Measurements from ENCODE around the gene ADAMTS8.
A peak's percentile ranks its signal among the peaks of the same experiment; 100 is the strongest.

ADAMTS8 gene

GRCh38 chr11:130451231-130452019 lies 23.0 kb upstream of the ADAMTS8 start:
- H3K36me3 ChIP-seq (ENCODE audit: control insufficient read depth, insufficient read depth, low read length): no peaks in the 10 kb centered on the region
- H3K4me3 ChIP-seq (replicated peaks; ENCODE audit: low read depth, low read length): no peak overlapping the region
- no peak for TF ChIP-seq CTCF (IDR thresholded peaks at IDR 0.05; ENCODE audit: insufficient read depth, low read length, poor library complexity, severe bottlenecking)
- H3K27me3 ChIP-seq (replicated peaks; ENCODE audit: control insufficient read depth, insufficient read depth, low read length): peaks cover 4% of the 10 kb centered on the region
- DNase-seq (ENCODE audit: extremely low read depth, insufficient read length): no peak

- DNase-seq (ENCODE audit: extremely low read depth, insufficient read length): no peak
- TF ChIP-seq CTCF (IDR thresholded peaks at IDR 0.05; ENCODE audit: insufficient read depth, low read length, poor library complexity, severe bottlenecking): no peak
- Histone ChIP-seq H3K36me3 (ENCODE audit: control insufficient read depth, insufficient read depth, low read length) (no peaks in the 10 kb centered on the region), H3K27me3 (replicated peaks; ENCODE audit: control insufficient read depth, insufficient read depth, low read length) (peaks cover 4% of the 10 kb centered on the region), H3K4me3 (replicated peaks; ENCODE audit: low read depth, low read length) (no peak overlapping the region)
Observed at GRCh38 chr11:130449996-130450769, 21.8 kb upstream of the ADAMTS8 start.

DNA sequence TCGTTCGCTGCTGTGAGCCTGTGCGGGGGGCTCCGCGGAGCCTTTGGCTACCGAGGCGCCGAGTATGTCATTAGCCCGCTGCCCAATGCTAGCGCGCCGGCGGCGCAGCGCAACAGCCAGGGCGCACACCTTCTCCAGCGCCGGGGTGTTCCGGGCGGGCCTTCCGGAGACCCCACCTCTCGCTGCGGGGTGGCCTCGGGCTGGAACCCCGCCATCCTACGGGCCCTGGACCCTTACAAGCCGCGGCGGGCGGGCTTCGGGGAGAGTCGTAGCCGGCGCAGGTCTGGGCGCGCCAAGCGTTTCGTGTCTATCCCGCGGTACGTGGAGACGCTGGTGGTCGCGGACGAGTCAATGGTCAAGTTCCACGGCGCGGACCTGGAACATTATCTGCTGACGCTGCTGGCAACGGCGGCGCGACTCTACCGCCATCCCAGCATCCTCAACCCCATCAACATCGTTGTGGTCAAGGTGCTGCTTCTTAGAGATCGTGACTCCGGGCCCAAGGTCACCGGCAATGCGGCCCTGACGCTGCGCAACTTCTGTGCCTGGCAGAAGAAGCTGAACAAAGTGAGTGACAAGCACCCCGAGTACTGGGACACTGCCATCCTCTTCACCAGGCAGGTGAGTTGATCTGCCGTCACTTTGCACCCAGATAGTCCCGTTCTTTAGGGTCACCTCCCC lies 21.0 kb upstream of the ADAMTS8 start:
- no peak for TF ChIP-seq CTCF (IDR thresholded peaks at IDR 0.05; ENCODE audit: insufficient read depth, low read length, poor library complexity, severe bottlenecking)
- H3K4me3 ChIP-seq (replicated peaks; ENCODE audit: low read depth, low read length): no peak overlapping the region
- no peak for DNase-seq (ENCODE audit: extremely low read depth, insufficient read length)
- H3K27me3 ChIP-seq (replicated peaks; ENCODE audit: control insufficient read depth, insufficient read depth, low read length): peaks cover 4% of the 10 kb centered on the region
- H3K36me3 ChIP-seq (ENCODE audit: control insufficient read depth, insufficient read depth, low read length): no peaks in the 10 kb centered on the region

GRCh38 chr11:130448416-130449309 lies 20.3 kb upstream of the ADAMTS8 start, which contains the start of gene ADAMTS15:
Gene ADAMTS15 (plus strand): TSS chr11:130448645. CDS start chr11:130448974, 329 bp downstream.
- peak within 1 kb of the TSS; percentile 28 for H3K4me3 ChIP-seq (replicated peaks; ENCODE audit: low read depth, low read length)
- no peak for TF ChIP-seq CTCF (IDR thresholded peaks at IDR 0.05; ENCODE audit: insufficient read depth, low read length, poor library complexity, severe bottlenecking)
- DNase-seq (ENCODE audit: extremely low read depth, insufficient read length): peak; percentile 30
- H3K36me3 ChIP-seq (ENCODE audit: control insufficient read depth, insufficient read depth, low read length): no peaks in the 10 kb centered on the region
- H3K27me3 ChIP-seq (replicated peaks; ENCODE audit: control insufficient read depth, insufficient read depth, low read length): peaks cover 4% of the 10 kb centered on the region

- Histone ChIP-seq H3K4me3 (replicated peaks; ENCODE audit: low read depth, low read length) (no peak overlapping the region; the same call in 1 of the 2 replicates), H3K36me3 (ENCODE audit: control insufficient read depth, insufficient read depth, low read length) (no peaks in the 10 kb centered on the region), H3K27me3 (replicated peaks; ENCODE audit: control insufficient read depth, insufficient read depth, low read length) (peaks cover 4% of the 10 kb centered on the region)
- no peak for DNase-seq (ENCODE audit: extremely low read depth, insufficient read length)
- no peak for TF ChIP-seq CTCF (IDR thresholded peaks at IDR 0.05; ENCODE audit: insufficient read depth, low read length, poor library complexity, severe bottlenecking)
Observed at GRCh38 chr11:130448039-130448415, 19.6 kb upstream of the ADAMTS8 start.
